GM19240 (cell line): ENCODE measurements around the gene MAG.

ENCODE experiments used
- DNase-seq: peaks from one replicate; pipeline ENCODE4 v3.0.0; 2011; ENCODE audit warnings: low spot score; ENCODE audit not compliant: insufficient read length

Gene MAG

GRCh38 chr19:35315883-35316282 lies 23.9 kb downstream of the MAG start:
- no peak for DNase-seq

- no peak for DNase-seq
Observed at GRCh38 chr19:35316560-35316959, 24.6 kb downstream of the MAG start.

- no peak for DNase-seq
Observed at GRCh38 chr19:35317464-35318043, 25.6 kb downstream of the MAG start.

- no peak for DNase-seq
Observed at GRCh38 chr19:35318679-35319448, 26.9 kb downstream of the MAG start.

GRCh38 chr19:35320065-35320713 lies 28.2 kb downstream of the MAG start:
- no peak for DNase-seq

- DNase-seq = no peak
Observed at GRCh38 chr19:35321291-35321690, 29.3 kb downstream of the MAG start.

- no peak for DNase-seq
Observed at GRCh38 chr19:35322014-35322413, 30.1 kb downstream of the MAG start.

- DNase-seq = no peak
Observed at GRCh38 chr19:35327642-35328041, 35.7 kb downstream of the MAG start.

GRCh38 chr19:35328851-35329285 lies 36.9 kb downstream of the MAG start, which contains the start of gene CD22:
TSS of gene CD22 (plus strand) at chr19:35329187. CDS start at chr19:35332041, 2,854 bp downstream.
- no peak for DNase-seq

GRCh38 chr19:35329323-35329722 lies 37.4 kb downstream of the MAG start:
- DNase-seq = no peak

GRCh38 chr19:35330475-35330874 lies 38.5 kb downstream of the MAG start:
- DNase-seq = no peak

- DNase-seq = no peak
Observed at GRCh38 chr19:35331551-35332214, 39.7 kb downstream of the MAG start.

- DNase-seq = no peak
Observed at GRCh38 chr19:35332817-35333216, 40.9 kb downstream of the MAG start.

- no peak for DNase-seq
Observed at GRCh38 chr19:35334144-35334753, 42.3 kb downstream of the MAG start.

- no peak for DNase-seq
Observed at GRCh38 chr19:35336166-35336955, 44.4 kb downstream of the MAG start.

GRCh38 chr19:35337097-35337983 lies 45.4 kb downstream of the MAG start:
- DNase-seq = no peak

- no peak for DNase-seq
Observed at GRCh38 chr19:35337984-35338296, 46.0 kb downstream of the MAG start.

GRCh38 chr19:35340431-35340830 lies 48.5 kb downstream of the MAG start:
- DNase-seq = no peak

- DNase-seq = no peak
Observed at GRCh38 chr19:35341006-35341405, 49.0 kb downstream of the MAG start.
